GM19193 (cell line): ENCODE data around the gene PEAK1.

Experiments used
- POLR2A ChIP-seq: IDR thresholded peaks from 4 replicates; pipeline ENCODE4 v1.6.1; 2011; ENCODE audit not compliant: insufficient read depth, insufficient read length; ENCODE audit errors: extremely low read depth

PEAK1 gene

DNA sequence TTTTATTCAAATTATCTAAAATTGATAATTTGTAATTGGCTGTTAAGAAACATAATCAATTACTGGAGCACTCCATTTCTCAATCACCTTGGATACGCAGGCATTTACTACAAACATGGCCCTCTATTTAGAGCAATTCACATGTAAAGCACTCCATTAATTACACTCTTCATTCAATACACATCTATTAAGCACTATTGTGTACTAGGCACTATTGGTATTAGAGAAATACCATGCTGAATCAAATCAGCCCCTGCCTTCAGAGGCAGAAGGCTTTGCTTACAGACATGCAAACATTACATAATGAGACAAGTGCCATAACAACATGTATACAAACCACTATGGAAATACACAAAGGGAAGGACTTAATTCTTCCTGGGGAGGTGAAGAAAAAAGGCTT is 69.1 kb downstream of the PEAK1 start:
- TF ChIP-seq POLR2A, result no peak

DNA sequence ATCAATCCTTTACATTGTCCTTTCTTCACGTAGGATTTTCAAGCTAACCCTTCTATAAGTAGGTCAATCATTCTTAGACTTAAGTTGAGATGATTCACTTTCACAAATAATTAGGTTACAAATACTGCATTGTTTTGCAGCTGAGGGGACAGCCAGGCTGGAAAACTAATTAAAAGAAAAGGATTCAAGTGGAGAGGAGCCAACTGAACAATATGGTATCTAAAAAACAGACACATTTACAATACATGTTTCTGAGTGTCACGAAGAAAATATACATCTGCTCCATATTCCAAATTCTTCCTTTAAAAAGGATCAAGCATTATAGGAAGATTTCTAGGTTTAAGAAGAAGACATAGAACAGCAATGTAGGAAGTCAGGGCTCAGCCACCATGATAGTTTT is 70.2 kb downstream of the PEAK1 start:
- no peak for TF ChIP-seq POLR2A

DNA sequence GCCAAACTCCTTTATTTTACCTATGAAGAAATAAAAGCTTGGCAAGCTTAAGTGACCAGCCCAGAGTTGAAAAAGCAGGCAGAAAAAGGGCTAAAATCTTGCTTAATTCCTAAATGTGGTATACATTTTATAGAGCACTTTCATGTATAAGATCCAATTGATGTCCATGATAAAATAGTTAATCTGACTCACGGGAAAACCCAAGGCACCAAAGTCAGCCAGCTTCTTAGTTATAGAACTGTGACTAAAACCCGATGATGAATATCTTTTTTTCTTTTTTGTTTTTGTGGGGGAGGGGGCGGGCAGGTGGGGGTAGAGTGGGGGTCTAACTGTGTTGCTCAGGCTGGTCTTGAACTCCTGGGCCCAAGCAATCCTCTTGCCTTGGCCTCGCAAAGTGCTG is 71.4 kb downstream of the PEAK1 start:
- no peak for TF ChIP-seq POLR2A

DNA sequence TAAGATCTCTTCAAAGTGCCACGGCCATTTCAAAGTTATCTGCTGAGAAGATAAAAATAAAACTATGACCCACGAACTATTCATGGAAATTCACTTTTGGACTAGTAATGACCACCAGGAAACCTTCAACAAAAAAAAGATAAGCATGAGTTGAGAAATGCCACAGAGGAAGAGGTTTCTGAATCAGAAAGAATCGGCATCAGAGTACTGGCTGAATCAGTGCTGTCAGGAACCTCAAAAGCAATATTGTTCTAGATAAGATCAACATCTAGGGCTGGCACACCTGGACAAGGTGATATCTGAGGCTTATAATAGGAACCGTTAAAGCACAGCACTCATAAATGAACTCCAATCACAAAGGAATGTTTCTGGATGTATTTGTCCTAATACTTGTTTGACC is 72.7 kb downstream of the PEAK1 start:
- no peak for TF ChIP-seq POLR2A

DNA sequence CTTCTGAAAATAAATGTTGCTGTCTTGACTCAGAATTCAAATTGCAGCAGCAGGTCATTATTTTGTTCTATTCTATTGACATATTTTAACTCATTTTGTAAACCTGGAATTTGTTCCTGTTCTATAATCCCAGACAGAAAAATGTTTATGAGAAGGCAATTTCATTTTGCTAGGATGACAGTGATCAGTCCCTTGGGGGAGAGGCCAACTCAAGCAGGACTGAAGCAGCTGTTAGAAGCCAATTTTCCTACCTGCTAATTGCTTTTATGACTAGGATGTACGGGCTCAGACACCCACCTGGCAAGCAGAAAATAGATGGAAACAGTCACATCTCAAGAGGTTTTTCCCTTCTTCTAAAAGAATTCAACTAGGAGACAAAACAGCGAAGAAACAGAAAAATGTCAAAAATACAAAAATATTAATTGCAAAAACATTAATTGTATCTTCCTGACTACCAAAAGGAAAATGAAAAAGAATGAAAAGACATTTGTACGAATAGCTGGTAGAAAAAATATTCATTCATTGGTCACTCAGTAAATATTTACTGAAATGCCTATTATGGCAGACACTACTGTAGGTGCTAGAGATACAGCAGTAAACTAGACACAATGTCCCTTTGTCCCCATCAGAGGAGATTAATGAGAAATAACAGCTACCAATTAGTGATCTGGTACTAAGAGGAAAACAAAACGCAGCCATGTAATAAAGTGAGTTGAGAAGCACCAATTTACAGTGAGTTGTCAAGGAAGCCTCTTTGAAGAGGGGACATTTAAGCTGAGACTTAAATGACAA is 73.5 kb downstream of the PEAK1 start:
- TF ChIP-seq POLR2A, result no peak

DNA sequence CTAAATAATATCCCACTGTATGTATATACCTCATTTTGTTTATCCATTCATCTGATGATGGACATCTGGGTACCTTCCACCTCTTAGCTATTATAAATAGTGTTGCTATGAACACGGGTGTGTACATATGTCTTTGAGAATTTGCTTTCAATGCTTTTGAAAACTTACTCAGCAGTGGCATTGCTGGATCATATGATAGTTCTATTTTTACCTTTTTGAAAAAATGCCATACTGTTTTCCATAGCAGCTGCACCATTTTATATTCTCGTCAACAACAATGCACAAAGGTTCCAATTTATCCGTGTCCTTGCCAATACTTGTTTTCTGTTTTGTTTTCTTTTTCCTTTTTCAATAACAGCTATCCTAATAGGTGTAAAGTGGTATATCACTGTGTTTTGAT is 77.1 kb downstream of the PEAK1 start:
- TF ChIP-seq POLR2A, result no peak

DNA sequence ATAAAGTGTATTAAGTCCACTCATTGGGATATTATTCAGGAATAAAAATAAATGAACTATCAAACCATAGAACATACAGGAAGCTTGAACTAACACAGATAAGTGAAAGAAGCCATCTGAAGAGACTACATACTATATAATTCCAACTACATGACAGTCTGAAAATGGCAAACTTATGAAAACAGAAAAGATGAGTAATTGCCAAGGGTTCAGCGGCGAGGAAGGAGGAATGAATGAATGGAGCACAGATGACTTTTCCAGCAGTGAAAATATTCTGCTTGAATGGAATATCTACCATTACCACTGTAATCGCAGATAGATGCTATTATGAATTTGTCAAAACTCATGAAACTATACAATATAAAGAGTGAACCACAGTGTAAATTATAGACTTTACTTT is 79.7 kb downstream of the PEAK1 start:
- no peak for TF ChIP-seq POLR2A

DNA sequence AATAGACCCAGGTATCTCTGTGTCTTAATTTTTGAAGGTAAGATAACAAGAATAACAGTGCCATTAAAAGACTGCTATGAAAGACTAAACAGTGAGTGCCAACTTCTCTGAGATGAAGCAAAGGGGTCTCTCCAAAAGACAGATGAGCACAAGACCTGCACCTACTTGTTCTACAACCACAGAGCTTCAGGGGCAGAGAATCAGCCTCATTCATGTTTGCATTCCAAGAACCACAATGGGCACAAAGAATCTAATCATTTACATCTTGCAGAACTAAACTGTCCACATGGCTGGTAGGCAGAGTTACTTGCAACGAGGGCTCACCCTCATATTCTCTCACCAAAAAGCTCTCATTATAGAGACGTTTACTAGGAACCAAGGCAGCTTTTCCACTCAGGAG is 83.9 kb downstream of the PEAK1 start:
- no peak for TF ChIP-seq POLR2A

DNA sequence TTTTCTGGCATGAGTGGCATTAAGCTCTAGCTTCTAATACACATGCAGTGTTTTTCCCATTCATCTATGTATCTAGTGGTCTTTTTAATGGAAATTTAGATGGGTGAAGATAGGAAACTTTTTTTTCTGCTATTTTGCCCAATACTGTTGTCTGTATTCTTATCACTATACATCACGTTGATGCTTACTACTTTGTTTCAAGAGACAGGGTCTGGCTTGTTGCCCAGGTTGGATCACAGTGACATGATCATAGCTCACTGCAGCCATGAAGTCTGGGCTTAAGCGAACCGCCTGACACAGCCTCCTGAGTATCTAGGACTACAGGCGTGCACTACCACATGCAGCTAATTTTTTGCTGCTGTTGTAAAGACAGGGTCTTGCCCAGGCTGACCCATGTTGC is 84.6 kb downstream of the PEAK1 start:
- no peak for TF ChIP-seq POLR2A

DNA sequence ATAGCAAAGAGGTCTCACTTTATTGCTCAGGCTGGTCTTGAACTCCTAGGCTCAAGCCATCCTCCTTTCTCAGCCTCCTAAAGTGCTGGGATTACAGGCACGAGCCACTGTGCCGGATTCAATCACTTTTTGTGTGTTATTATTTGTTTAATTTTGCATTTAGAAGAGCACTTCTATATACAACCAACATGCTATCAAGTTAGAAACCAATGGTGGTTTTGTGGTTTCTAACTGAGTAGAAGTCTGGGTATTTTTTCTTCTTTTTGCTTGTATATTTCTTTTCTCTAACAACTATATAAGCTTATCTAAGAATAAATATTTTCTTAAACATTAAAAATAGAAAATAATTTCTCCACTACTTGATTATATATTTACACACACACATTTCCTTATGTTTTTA is 86.7 kb downstream of the PEAK1 start:
- no peak for TF ChIP-seq POLR2A

DNA sequence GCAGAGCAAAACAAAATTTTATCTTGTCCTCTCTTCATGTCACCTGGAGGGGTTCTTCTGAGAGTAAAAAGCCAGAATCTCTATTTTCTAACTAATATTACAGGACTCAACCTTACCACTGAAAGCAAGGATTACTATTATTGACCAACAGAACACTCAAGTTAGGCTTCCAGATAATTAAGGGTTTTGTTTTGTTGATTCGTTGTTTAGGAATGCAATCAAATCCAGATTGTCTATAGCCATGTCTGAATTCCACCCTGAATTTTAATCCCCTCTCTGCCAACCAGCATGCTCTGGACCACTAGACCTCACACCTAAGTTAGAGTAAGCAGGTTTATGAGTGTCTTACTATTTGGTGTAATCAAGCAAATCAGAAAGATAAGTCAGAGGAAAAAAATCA is 90.7 kb downstream of the PEAK1 start:
- TF ChIP-seq POLR2A, result no peak

DNA sequence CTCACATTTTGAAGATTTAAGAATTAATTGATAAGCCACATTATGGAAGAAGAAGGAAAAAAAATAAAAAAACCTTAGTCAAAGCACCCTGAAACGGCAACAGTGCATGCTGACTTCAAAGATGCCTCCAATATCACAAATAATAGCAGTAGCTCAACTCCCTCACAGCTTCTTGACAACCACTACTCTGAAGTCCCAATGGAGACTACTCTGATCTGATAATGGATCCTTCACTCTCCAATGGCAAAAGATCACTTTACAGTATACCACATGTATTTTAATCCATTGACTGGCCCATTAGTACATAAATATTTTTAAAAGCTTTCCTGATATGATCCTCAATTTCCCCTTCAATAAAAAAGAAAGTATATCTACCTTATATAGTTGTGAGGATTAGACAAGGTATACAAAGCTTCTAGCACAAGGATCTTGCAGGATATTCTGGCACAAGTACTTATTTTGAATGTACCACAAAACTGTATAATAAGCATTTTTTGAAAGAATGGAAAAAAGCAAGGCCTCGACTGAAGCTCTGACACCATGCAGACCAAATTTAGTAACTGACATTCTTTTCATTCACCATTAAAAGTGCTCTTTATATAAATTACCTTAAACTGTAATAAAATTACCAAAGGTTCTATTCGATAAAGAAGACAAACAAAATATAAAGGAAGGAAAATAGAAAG is 91.9 kb downstream of the PEAK1 start:
- TF ChIP-seq POLR2A, result no peak

DNA sequence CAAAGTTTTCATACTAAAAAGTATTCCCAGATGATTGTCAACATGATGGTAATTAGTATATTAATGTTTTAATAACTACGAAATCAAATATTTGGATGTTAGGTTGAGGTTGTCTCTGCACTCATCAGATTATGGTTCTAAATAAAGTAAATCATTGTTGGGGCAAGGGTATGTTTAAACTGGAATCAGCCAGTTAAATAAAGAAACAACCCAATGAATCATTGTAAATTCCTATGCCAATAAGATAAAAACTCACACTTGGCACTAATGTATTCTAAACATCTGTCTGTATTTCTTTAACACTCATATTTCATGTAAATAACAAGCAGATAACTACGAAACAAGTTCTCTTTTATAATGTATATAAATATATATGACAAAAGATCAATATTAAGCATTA is 92.7 kb downstream of the PEAK1 start:
- no peak for TF ChIP-seq POLR2A

DNA sequence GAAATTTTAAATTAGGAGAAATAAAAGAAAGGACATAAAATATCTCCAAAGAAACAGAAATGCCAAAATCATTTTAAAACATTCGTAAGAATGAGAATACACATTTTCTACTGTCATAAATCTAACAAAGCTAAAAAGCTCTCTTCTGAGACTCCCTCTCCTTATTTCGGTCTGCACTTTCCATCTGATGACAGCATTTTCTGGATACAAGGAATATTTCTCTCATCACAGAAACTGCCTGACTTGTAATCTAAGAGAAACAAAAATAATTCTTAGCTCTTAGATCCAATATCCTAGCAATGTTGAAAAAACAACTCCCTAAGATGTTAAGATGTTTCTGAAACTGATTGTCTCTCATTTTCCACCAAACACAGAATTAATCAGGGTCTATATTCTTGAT is 93.5 kb downstream of the PEAK1 start:
- no peak for TF ChIP-seq POLR2A

DNA sequence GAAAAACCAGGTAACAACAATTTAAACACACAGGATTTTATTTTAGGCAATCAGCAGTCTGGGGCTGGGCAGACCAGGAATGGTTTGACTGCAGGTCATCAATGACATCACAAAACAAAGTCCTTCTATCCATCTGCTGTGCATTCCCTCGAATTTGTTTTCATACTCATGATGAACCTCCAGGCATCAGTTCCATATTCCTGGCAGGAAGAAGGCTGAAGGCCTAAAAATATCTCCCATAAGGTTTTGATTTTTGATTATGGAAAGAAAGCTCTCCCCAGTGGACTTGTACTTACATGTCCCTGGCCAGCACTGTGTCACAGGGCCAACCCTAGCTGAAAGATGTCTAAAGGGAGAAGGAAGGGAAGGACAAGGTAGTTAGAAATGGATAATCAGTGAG is 107.4 kb downstream of the PEAK1 start:
- TF ChIP-seq POLR2A, result no peak

DNA sequence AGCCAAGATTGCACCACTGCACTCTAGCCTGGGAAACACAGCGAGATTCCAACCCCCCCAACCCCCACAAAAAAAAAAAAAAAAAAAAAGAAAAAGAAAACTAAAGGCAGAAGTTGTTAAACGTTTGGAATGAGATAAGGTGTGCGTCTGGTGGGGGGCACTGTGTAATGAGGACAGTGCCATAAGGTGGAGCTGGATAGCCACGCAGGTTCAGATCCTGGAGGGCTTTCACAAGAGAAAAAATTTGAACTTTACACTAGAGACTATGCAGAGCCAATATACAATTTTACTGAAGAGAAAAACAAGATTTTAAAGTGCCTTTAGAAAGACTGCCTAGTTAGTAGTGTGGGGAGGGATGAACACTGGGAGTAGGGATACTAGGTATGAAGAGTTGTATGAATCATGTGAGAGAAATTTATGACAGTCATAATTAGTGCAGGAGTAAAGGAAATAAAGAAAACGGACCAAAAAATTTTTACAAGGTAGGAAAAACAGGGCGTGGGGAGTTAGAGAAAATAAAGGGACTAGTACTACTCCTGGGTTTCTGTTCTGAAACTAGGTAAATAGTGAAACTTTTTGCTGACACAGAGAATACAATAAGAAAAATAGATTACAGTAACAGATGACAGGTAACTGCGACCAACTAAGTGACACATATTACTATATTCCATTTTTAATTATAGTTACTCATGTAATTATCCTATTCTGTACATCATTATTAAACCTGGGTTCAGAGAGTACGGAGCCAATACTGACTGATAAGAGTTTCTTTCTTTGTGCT is 108.1 kb downstream of the PEAK1 start:
- TF ChIP-seq POLR2A, result no peak
